GM18508 (cell line): ENCODE results near the gene NUBPL.
"Not testable (repeated sequence)": the region's sequence is repeated elsewhere in the genome, so short reads cannot be mapped to it uniquely, and the experiment has no call there.

Experiments used
- ATAC-seq: cut with Tn5 transposase; IDR thresholded peaks from one replicate; pipeline ENCODE4 v1.9.1; 2021; ENCODE audit warnings: moderate number of reproducible peaks; ENCODE audit not compliant: insufficient read depth, unreplicated experiment

NUBPL gene

GRCh38 chr14:31785574-31785973 lies 224.4 kb downstream of the NUBPL start:
- ATAC-seq: no peak

- no peak for ATAC-seq
Observed at GRCh38 chr14:31787377-31787776, 226.2 kb downstream of the NUBPL start.

- no peak for ATAC-seq
Observed at GRCh38 chr14:31788340-31788739, 227.1 kb downstream of the NUBPL start.

GRCh38 chr14:31792726-31793125 lies 231.5 kb downstream of the NUBPL start:
- no peak for ATAC-seq

- ATAC-seq: not testable (repeated sequence)
Observed at GRCh38 chr14:31797946-31798345, 236.7 kb downstream of the NUBPL start.

- no peak for ATAC-seq
Observed at GRCh38 chr14:31802838-31803237, 241.6 kb downstream of the NUBPL start.

- ATAC-seq: no peak
Observed at GRCh38 chr14:31806249-31806648, 245.0 kb downstream of the NUBPL start.

GRCh38 chr14:31811693-31812628 lies 250.8 kb downstream of the NUBPL start:
- ATAC-seq: not testable (repeated sequence)

GRCh38 chr14:31813724-31814490 lies 252.7 kb downstream of the NUBPL start:
- not testable (repeated sequence) for ATAC-seq

GRCh38 chr14:31819281-31819680 lies 258.1 kb downstream of the NUBPL start:
- no peak for ATAC-seq

- no peak for ATAC-seq
Observed at GRCh38 chr14:31825459-31825858, 264.3 kb downstream of the NUBPL start.

- ATAC-seq: no peak
Observed at GRCh38 chr14:31827325-31827724, 266.1 kb downstream of the NUBPL start.

GRCh38 chr14:31828946-31829868 lies 268.0 kb downstream of the NUBPL start:
- no peak for ATAC-seq

- no peak for ATAC-seq
Observed at GRCh38 chr14:31834616-31835015, 273.4 kb downstream of the NUBPL start.

GRCh38 chr14:31835049-31835448 lies 273.8 kb downstream of the NUBPL start:
- ATAC-seq: no peak

- no peak for ATAC-seq
Observed at GRCh38 chr14:31837031-31837430, 275.8 kb downstream of the NUBPL start.

GRCh38 chr14:31842899-31843298 lies 281.7 kb downstream of the NUBPL start:
- ATAC-seq: no peak

GRCh38 chr14:31843361-31844091 lies 282.3 kb downstream of the NUBPL start:
- ATAC-seq: no peak

- no peak for ATAC-seq
Observed at GRCh38 chr14:31854508-31855075, 293.4 kb downstream of the NUBPL start.
